DOHH2 (cell line): Measurements from ENCODE around the gene MMP2.

Experiments
- EZH2phosphoT487 ChIP-seq: fragments of 200-600 bp; sonication (generic); IDR thresholded peaks from 2 replicates; pipeline ENCODE4 v1.6.1; 2017; ENCODE audit warnings: borderline replicate concordance, mild to moderate bottlenecking, antibody characterized with exemption, low read length, moderate library complexity, mixed read lengths
- TF ChIP-seq, protein P1 (sequence below): fragments of 200-600 bp; sonication (generic); IDR thresholded peaks from one replicate; pipeline ENCODE4 v1.5.1; 2014; ENCODE audit warnings: antibody characterized with exemption, mild to moderate bottlenecking, low read depth, low read length; ENCODE audit not compliant: poor library complexity, severe bottlenecking

DNA sequence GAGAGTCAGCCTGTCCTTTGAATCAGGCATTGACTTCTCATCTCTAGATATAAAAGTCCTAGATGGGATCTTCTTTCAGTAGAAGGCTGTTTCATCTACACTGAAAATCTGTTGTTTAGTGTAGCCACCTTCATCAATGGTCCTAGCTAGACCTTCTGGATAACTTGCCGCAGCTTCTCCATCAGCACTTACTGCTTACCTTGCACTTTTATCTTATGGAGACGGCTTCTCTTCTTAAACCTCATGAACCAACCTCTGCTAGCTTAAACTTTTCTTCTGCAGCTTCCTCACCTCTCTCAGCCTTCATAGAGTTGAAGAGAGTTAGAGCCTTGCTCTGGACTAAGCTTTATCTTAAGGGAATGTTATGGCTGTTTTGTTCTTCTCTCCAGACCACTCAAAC is 5.4 kb upstream of the MMP2 start:
- TF ChIP-seq, protein P1, sequence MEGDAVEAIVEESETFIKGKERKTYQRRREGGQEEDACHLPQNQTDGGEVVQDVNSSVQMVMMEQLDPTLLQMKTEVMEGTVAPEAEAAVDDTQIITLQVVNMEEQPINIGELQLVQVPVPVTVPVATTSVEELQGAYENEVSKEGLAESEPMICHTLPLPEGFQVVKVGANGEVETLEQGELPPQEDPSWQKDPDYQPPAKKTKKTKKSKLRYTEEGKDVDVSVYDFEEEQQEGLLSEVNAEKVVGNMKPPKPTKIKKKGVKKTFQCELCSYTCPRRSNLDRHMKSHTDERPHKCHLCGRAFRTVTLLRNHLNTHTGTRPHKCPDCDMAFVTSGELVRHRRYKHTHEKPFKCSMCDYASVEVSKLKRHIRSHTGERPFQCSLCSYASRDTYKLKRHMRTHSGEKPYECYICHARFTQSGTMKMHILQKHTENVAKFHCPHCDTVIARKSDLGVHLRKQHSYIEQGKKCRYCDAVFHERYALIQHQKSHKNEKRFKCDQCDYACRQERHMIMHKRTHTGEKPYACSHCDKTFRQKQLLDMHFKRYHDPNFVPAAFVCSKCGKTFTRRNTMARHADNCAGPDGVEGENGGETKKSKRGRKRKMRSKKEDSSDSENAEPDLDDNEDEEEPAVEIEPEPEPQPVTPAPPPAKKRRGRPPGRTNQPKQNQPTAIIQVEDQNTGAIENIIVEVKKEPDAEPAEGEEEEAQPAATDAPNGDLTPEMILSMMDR = no peak
- no peak for TF ChIP-seq EZH2phosphoT487
